Urinary bladder (tissue), 4 donors: Measurements from ENCODE around the gene MRGPRF. TPM values are rescaled to one million over a fixed set of nuclear protein-coding genes. Genes with fewer than 3 reads are reported as not detected.
"Not testable (repeated sequence)": the region's sequence is repeated elsewhere in the genome, so short reads cannot be mapped to it uniquely, and the experiment has no call there.

ENCODE experiments used
- DNase-seq: peaks from one replicate; pipeline ENCODE4 v3.0.0-alpha.2; 2015; ENCODE audit errors: extremely low spot score
- H3K27ac ChIP-seq: one replicate; pipeline ENCODE4 v1.5.1; 2013; ENCODE audit warnings: low read depth, mild to moderate bottlenecking, moderate library complexity
- H3K36me3 ChIP-seq: one replicate; pipeline ENCODE4 v1.6.1; 2013; ENCODE audit warnings: mild to moderate bottlenecking, moderate library complexity; ENCODE audit not compliant: insufficient read depth
- H3K4me1 ChIP-seq: one replicate; pipeline ENCODE4 v1.6.1; 2013; ENCODE audit warnings: mild to moderate bottlenecking, moderate library complexity; ENCODE audit not compliant: insufficient read depth
- H3K4me3 ChIP-seq: one replicate; pipeline ENCODE4 v1.5.1; 2013; ENCODE audit warnings: low read depth, low read length
- WGBS: extraction: QIAGEN DNeasy Blood & Tissue Kit; methylation state at CpG from one replicate; pipeline ENCODE4 v1.1.7; 2013; 5-methylcytosine and 5-hydroxymethylcytosine counted together
- polyA plus RNA-seq: library from polyadenylated mRNA; stranded (reverse); fragments of 200-250 nt; gene quantifications from one replicate; pipeline ENCODE4 v1.2.3, GENCODE V29; 2013
- total RNA-seq: library from RNA; depleted of rRNA; stranded (reverse); fragments of >200 nt; gene quantifications from one replicate; pipeline ENCODE4 v1.2.3, GENCODE V29; 2014
- donor health status: healthy with polysubstance abuse.
- donor health status: healthy.

Gene MRGPRF
- total and polyA plus RNA-seq, 2 donors: 48.5 to 151 TPM

- H3K36me3 ChIP-seq: no peaks in the 10 kb centered on the region
- H3K4me1 ChIP-seq: no peaks in the 10 kb centered on the region
- no peak overlapping the region for H3K27ac ChIP-seq
- no peak for DNase-seq
- H3K4me3 ChIP-seq: no peak overlapping the region
Measured at GRCh38 chr11:68988491-68988890, 24.6 kb downstream of the MRGPRF start.

GRCh38 chr11:68987211-68987610, 25.8 kb downstream of the MRGPRF start:
- Histone ChIP-seq H3K4me1 (no peaks in the 10 kb centered on the region), H3K27ac (no peak overlapping the region), H3K36me3 (no peaks in the 10 kb centered on the region), H3K4me3 (no peak overlapping the region)
- DNase-seq: no peak

- no peak for DNase-seq
- Histone ChIP-seq H3K4me3 (no peak overlapping the region), H3K4me1 (no peaks in the 10 kb centered on the region), H3K27ac (no peak overlapping the region), H3K36me3 (no peaks in the 10 kb centered on the region)
- WGBS: 57% methylated on average over 6 of the region's 6 CpGs
Measured at GRCh38 chr11:68983801-68984200, 29.2 kb downstream of the MRGPRF start.

- DNase-seq: no peak
- no peak overlapping the region for H3K27ac ChIP-seq
- H3K4me1 ChIP-seq: no peaks in the 10 kb centered on the region
- no peak overlapping the region for H3K4me3 ChIP-seq
- WGBS: 93% methylated on average over 2 of the region's 2 CpGs
- no peaks in the 10 kb centered on the region for H3K36me3 ChIP-seq
Measured at GRCh38 chr11:68982134-68982533, 30.9 kb downstream of the MRGPRF start.

- 90% methylated on average over 8 of the region's 8 CpGs for WGBS
- H3K4me3 ChIP-seq: no peak within 1 kb of the TSS
- no peak for DNase-seq
- H3K36me3 ChIP-seq: no peaks in the 10 kb centered on the region
- H3K27ac ChIP-seq: no peak within 1 kb of the TSS
- no peaks in the 10 kb centered on the region for H3K4me1 ChIP-seq
Measured at GRCh38 chr11:68980776-68981065, 32.3 kb downstream of the MRGPRF start, which contains the start of gene MRGPRD. Gene MRGPRD, minus strand, starts transcription at chr11:68980986. Its CDS starts 0 bp downstream, at chr11:68980986.

- no peaks in the 10 kb centered on the region for H3K36me3 ChIP-seq
- no peak for DNase-seq
- 88% methylated on average over 33 of the region's 33 CpGs for WGBS
- H3K27ac ChIP-seq: no peak overlapping the region
- H3K4me1 ChIP-seq: no peaks in the 10 kb centered on the region
- no peak overlapping the region for H3K4me3 ChIP-seq
Measured at GRCh38 chr11:68979931-68980775, 32.9 kb downstream of the MRGPRF start.

GRCh38 chr11:68978931-68979594, 34.0 kb downstream of the MRGPRF start:
- no peaks in the 10 kb centered on the region for H3K36me3 ChIP-seq
- no peak for DNase-seq
- WGBS: 71% methylated on average over 15 of the region's 15 CpGs
- no peaks in the 10 kb centered on the region for H3K4me1 ChIP-seq
- H3K27ac ChIP-seq: no peak overlapping the region
- H3K4me3 ChIP-seq: no peak overlapping the region

- no peaks in the 10 kb centered on the region for H3K4me1 ChIP-seq
- no peak overlapping the region for H3K27ac ChIP-seq
- DNase-seq: no peak
- WGBS: 71% methylated on average over 5 of the region's 5 CpGs
- H3K36me3 ChIP-seq: no peaks in the 10 kb centered on the region
- H3K4me3 ChIP-seq: no peak overlapping the region
Measured at GRCh38 chr11:68978626-68978930, 34.5 kb downstream of the MRGPRF start.

- no peaks in the 10 kb centered on the region for H3K4me1 ChIP-seq
- WGBS: 81% methylated on average over 14 of the region's 14 CpGs
- no peak overlapping the region for H3K4me3 ChIP-seq
- no peak overlapping the region for H3K27ac ChIP-seq
- H3K36me3 ChIP-seq: no peaks in the 10 kb centered on the region
- no peak for DNase-seq
Measured at GRCh38 chr11:68977781-68978625, 35.0 kb downstream of the MRGPRF start.

- WGBS: 65% methylated on average over 4 of the region's 4 CpGs
- no peak overlapping the region for H3K4me3 ChIP-seq
- no peaks in the 10 kb centered on the region for H3K36me3 ChIP-seq
- H3K27ac ChIP-seq: no peak overlapping the region
- H3K4me1 ChIP-seq: no peaks in the 10 kb centered on the region
- no peak for DNase-seq
Measured at GRCh38 chr11:68976563-68976962, 36.5 kb downstream of the MRGPRF start.

GRCh38 chr11:68976095-68976494, 37.0 kb downstream of the MRGPRF start:
- no peak overlapping the region for H3K27ac ChIP-seq
- no peaks in the 10 kb centered on the region for H3K36me3 ChIP-seq
- no peaks in the 10 kb centered on the region for H3K4me1 ChIP-seq
- no peak overlapping the region for H3K4me3 ChIP-seq
- no peak for DNase-seq
- WGBS: 61% methylated on average over 4 of the region's 4 CpGs

- DNase-seq: no peak
- 96% methylated on average over 23 of the region's 23 CpGs for WGBS
Measured at GRCh38 chr11:68974421-68975194, 38.4 kb downstream of the MRGPRF start.

GRCh38 chr11:68973706-68974105, 39.3 kb downstream of the MRGPRF start:
- H3K36me3 ChIP-seq, DNase-seq, H3K27ac ChIP-seq, H3K4me1 ChIP-seq, H3K4me3 ChIP-seq: not testable (repeated sequence)
- 92% methylated on average over 12 of the region's 12 CpGs for WGBS

More at GRCh38 chr11:68974421-68975194, 38.4 kb downstream of the MRGPRF start:
- Histone ChIP-seq H3K4me3 (no peak overlapping the region), H3K36me3 (no peaks in the 10 kb centered on the region), H3K4me1 (no peaks in the 10 kb centered on the region), H3K27ac (no peak overlapping the region)
